B cell (primary cell): Measurements from ENCODE around the gene RABL6.

Experiments
- CTCF ChIP-seq: fragments of 200-600 bp; IDR thresholded peaks from one replicate; pipeline ENCODE4 v1.8.0; 2022; ENCODE audit warnings: antibody characterized with exemption, mild to moderate bottlenecking
- EZH2 ChIP-seq: IDR thresholded peaks from 2 replicates; pipeline ENCODE4 v1.6.1; 2012; ENCODE audit warnings: borderline replicate concordance, low read depth, mild to moderate bottlenecking, moderate library complexity, low read length; ENCODE audit not compliant: insufficient read depth, poor library complexity, severe bottlenecking

GRCh38 chr9:136847088-136847825, 39.5 kb downstream of the RABL6 start:
- TF ChIP-seq CTCF (no peak), EZH2 (no peak)
